Measurements from ENCODE around the gene DTL. TPM values are rescaled to one million over a fixed set of nuclear protein-coding genes. Genes with fewer than 3 reads are reported as not detected.

DTL gene
- total RNA-seq, 1 experiment from 2014 or later: 73.0 TPM

- no peaks in the 10 kb centered on the region for H3K9me3 ChIP-seq (ENCODE audit: control insufficient read depth, low read depth, low read length)
- no peaks in the 10 kb centered on the region for H3K9me3 Mint-ChIP-seq
These were observed 86.2 kb downstream of the DTL start for GRCh38 chr1:212121779-212122178.

More at GRCh38 chr1:212121779-212122178, 86.2 kb downstream of the DTL start:
- H2BK120ac ChIP-seq (ENCODE audit: low read depth, low read length, poor library complexity, severe bottlenecking): no peak overlapping the region
- no peaks in the 10 kb centered on the region for H3K23me2 ChIP-seq (ENCODE audit: insufficient read length, low read depth, low read length, poor library complexity, severe bottlenecking)
- H3K4me1 ChIP-seq (ENCODE audit: insufficient read depth, low read length): peaks cover 6% of the 10 kb centered on the region; the same call in 1 of the 2 replicates
- no peak overlapping the region for H4K5ac ChIP-seq (ENCODE audit: insufficient read length, low read depth, low read length)
- H2AK5ac ChIP-seq (ENCODE audit: insufficient read length, low read length): no peak overlapping the region
- no peaks in the 10 kb centered on the region for H3K79me1 ChIP-seq (ENCODE audit: insufficient read depth, low read depth, low read length, poor library complexity, severe bottlenecking)
- H3K79me2 ChIP-seq (ENCODE audit: insufficient read depth, low read length): no peaks in the 10 kb centered on the region
- no peak overlapping the region for H3K56ac ChIP-seq (ENCODE audit: insufficient read length, low read depth, low read length)
- peaks cover 7% of the 10 kb centered on the region in 2 experiments; a peak in 3 of 4 replicates for H3K4me1 Mint-ChIP-seq
- no peak overlapping the region for H2BK5ac ChIP-seq (ENCODE audit: insufficient read length, low read length)
- no peak overlapping the region for H4K8ac ChIP-seq (replicated peaks; ENCODE audit: insufficient read length, low read depth, low read length)
- H3K4ac ChIP-seq (ENCODE audit: low read depth, low read length): no peak overlapping the region
- no peak overlapping the region for H3K14ac ChIP-seq (ENCODE audit: insufficient read depth, low read length)
- no peak overlapping the region for H3K27ac Mint-ChIP-seq
- no peak overlapping the region for H3K23ac ChIP-seq (ENCODE audit: insufficient read length, low read depth, low read length)
- peaks cover 0 to 4% (median 0%) of the 10 kb centered on the region in 3 experiments; a peak in 2 of 7 replicates for H3K36me3 Mint-ChIP-seq (ENCODE audit: insufficient read depth in 1 of 3, low read depth in 3 of 3)
- no peak overlapping the region for H2BK20ac ChIP-seq (ENCODE audit: low read depth, low read length, poor library complexity, severe bottlenecking)
- no peak overlapping the region for H3K27ac ChIP-seq (ENCODE audit: insufficient read length, low read depth, low read length)
- WGBS (ENCODE audit: extremely low coverage, insufficient read length, low lambda C conversion rate): no CpG with 5 or more reads among the region's 2 CpGs
- no peaks in the 10 kb centered on the region for H3K27me3 Mint-ChIP-seq (ENCODE audit: low read depth)
- H2BK12ac ChIP-seq (ENCODE audit: insufficient read length, low read depth, low read length): no peak overlapping the region
- no peak overlapping the region for H3K18ac ChIP-seq (ENCODE audit: insufficient read length, low read depth, low read length)
- TF ChIP-seq CTCF (conservative IDR thresholded peaks at IDR 0.05): no peak
- H3T11ph ChIP-seq (ENCODE audit: low read length): no peak overlapping the region
- H4K20me1 ChIP-seq (ENCODE audit: control insufficient read depth, insufficient read depth, insufficient read length): no peaks in the 10 kb centered on the region
- no peak overlapping the region for H2AFZ ChIP-seq (ENCODE audit: low read length)
- H3K4me2 ChIP-seq (ENCODE audit: insufficient read depth, insufficient read length, low read length): no peak overlapping the region
- no peaks in the 10 kb centered on the region for H3K27me3 ChIP-seq (ENCODE audit: insufficient read depth, low read length)
- H4K91ac ChIP-seq (ENCODE audit: insufficient read length, low read depth, low read length): no peak overlapping the region
- H3K9ac ChIP-seq (ENCODE audit: extremely low read depth, insufficient read length, low read length): no peak overlapping the region
- no peak for DNase-seq
- no peak overlapping the region for H3K4me3 Mint-ChIP-seq
- no peak overlapping the region for H2BK15ac ChIP-seq (ENCODE audit: low read depth, low read length)

Data from H9 (cell line).